Epithelial cell of prostate (primary cell): ENCODE measurements around the gene SPATA45.
"Not testable (repeated sequence)": the region's sequence is repeated elsewhere in the genome, so short reads cannot be mapped to it uniquely, and the experiment has no call there.

Source experiments
- DNase-seq: peaks from one replicate; pipeline ENCODE4 v3.0.0-alpha.2; 2011; ENCODE audit warnings: low read depth, low spot score
- H3K27ac ChIP-seq: fragments of 450-650 bp; 2 replicates; pipeline ENCODE4 v1.5.1; 2017; ENCODE audit warnings: mild to moderate bottlenecking

SPATA45 gene

DNA sequence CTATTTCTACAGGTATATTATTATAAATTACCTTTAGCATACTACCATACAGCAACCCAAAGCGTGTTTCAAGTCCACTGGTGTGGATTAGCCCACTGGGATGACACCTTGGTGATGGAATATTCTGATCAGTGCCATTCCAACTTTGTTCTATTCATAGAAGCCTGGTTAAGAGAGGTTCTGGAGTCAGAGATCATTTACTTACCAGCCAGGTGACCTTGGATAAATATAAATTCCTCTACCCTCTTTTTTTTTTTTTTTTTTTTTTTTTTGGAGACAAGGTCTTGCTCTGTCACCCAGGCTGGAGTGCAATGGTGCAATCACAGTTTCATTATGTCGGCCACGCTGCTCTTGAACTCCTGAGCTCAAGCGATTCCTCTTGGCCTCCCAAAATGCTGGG lies at the start of gene SPATA45:
TSS of gene SPATA45 (minus strand) at position 101 of the 400 bp plus-strand sequence. CDS start 11,500 bp downstream, outside the sequence.
- no peak for DNase-seq
- no peak within 1 kb of the TSS for H3K27ac ChIP-seq

DNA sequence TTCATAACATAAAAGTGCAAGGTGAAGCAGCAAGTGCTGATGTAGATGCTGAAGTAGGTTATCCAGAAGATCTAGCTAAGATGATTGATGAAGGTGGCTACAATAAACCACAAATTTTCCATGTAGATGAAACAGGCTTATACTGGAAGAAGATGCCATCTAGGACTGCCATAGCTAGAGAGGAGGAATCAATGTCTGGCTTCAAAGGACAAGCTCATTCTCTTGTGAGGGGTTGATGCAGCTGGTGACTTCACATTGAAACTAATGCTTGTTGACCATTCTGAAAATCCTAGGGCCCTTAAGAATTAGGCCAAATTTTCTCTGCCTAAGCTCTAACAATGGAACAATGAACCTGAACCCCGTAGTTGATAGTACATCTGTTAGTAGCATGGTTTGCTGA lies 44.7 kb upstream of the SPATA45 start:
- H3K27ac ChIP-seq: no peak overlapping the region
- no peak for DNase-seq

DNA sequence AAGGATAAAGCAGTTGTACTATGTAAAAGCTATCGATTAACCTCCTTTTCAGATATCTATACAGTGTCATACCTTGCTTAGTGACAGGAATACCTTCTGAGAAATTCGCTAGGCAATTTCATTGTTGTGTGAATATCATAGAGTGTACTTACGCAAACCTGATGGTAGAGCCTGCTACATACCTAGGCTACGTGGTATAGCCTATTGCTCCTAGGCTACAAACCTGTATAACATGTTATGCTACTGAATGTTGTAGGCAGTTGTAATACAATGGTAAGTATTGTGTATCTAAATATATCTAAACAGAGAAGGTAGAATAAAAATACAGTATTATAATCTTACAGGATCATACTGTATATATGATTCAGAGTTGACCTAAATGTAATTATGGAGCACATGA lies 37.1 kb upstream of the SPATA45 start:
- DNase-seq: no peak
- H3K27ac ChIP-seq: no peak overlapping the region

DNA sequence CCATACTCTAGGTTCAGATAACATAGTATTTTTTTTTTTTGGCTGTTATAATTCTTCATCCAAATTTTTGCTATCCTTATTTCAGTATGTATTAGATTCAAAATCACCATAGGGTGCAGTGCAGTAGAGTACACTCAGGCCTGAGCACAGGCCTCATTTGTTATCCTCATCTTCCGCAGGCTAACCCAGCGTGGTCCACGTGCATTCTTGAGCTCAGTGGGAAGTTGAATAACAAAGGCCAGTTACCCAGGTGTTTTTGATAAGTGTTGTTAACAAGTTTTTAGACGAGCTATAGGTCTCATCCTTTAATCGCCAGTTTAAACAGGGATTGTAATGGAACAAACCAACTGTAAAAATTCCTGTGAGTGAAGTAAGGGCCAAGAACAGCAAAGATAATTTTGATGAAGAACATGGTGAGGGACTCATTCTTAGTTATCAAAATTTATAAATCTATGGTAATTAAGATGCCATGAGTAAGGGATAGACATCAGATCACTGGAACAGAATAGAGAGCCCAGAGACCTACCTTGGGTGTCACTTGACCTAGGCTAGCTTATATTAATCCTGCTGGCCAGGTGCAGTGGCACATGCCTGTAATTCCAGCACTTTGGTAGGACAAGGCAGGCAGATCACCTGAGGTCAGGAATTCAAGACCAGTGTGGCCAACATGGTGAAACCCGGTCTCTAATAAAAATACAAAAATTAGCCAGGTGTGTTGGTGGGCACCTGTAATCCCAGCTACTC lies 32.7 kb upstream of the SPATA45 start:
- H3K27ac ChIP-seq: no peak overlapping the region
- no peak for DNase-seq

DNA sequence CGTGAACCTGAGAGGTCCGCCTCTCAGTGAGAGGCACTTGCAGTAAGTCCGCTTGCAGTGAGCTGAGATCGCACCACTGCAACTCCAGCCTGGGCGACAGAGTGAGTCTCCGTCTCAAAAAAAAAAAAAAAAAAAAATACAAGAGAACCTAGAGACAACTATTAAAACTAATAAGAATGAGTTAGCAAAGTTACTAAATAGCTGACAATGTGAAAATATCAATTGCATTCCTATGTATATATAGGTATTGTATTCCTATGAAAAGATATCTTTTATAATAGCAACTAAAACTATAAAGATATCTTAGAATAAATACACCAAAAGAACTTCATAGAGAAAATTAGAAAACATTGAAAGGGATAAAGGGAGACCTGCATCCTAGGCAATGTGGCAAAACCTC lies 31.0 kb upstream of the SPATA45 start:
- no peak overlapping the region for H3K27ac ChIP-seq
- DNase-seq: no peak

DNA sequence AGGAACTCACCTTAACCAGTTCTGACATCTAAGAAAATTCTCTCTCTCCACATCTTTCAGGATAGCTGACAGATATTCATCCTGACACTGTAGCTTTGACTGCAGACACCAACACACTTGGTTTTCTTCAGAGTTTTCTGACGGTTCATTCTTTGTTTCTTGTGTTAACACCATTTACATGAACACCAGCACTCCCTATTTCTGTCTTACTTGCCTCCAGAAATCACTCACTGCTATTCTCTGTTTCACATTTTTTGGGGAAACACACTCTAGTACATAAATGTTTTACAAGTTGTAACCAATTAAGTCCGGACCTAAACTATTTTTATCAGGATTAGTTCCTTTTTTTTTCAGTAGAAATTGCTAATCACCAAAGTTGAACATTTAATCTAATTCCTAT lies 26.1 kb upstream of the SPATA45 start:
- peak overlapping the region; percentile 72 for H3K27ac ChIP-seq
- no peak for DNase-seq

DNA sequence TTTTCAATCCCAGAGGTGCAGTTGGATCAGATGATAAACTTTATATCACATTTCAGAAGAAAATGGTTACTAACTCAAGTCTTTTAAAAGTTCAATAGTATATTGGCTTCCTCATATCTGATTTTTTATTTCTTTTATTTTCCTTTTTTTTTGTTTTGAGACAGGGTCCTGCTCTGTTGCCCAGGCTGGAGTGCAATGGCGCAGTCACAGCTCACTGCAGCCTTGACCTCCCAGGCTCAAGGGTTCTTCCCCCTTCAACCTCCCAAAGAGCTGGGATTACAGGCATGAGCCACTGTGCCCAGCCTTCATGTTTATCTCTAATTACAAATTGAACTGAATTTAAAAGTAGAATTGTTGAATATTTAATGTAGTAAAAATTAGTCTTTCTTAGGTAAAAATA lies 24.5 kb upstream of the SPATA45 start:
- peak overlapping the region; percentile 72 for H3K27ac ChIP-seq
- no peak for DNase-seq

DNA sequence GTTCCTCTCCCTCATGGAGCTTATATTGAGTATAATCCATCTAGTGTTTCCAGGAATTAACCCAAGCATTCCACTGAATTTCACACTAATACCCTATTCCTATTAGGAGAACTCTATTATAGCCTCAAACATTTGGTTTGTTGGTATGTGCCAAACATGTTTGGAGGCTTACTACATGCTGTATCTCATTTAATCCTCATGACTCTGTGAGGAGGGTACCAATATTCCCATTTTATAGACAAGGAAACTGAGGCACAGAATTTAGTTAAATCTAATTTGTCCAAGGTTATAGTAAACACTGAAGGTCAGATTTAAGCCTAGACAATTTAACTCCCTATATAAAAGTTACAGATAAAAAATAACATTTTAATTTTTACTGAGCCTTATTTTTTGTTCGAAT lies 19.7 kb upstream of the SPATA45 start:
- no peak overlapping the region for H3K27ac ChIP-seq
- DNase-seq: no peak

DNA sequence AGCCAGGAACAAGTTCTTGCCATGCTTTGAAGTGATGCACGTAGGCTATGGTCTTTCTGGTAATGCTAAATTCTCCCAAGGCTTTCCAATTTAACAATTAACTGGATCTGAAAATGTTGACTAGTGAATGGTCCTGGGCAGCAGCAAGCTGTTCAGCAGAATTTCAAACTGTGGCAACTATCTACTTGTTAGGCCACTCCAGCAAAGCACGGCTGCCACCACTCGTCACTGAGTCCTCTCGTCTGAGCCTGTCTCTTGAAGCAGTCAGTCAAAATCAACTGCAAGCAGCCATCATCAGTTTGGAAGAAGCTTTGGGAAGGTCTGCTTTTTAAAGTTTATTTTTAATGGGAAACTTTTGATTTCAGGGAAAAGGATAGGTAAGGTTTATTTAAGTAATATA lies 16.8 kb upstream of the SPATA45 start:
- no peak for DNase-seq
- no peak overlapping the region for H3K27ac ChIP-seq

DNA sequence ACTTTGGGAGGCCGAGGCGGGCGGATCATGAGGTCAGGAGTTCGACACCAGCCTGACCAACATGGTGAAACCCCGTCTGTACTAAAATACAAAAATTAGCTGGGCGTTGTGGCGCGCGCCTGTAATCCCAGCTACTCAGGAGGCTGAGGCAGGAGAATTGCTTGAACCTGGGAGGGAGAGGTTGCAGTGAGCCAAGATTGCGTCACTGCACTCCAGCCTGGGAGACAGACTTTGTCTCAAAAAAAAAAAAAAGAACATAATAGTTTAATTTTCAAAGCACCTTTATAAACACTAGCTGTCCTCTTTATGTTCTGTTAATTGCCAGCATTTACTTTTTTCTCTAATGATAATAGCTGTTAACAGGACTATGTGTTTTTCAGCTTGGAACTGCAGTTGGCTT lies 15.9 kb upstream of the SPATA45 start:
- not testable (repeated sequence) for H3K27ac ChIP-seq, DNase-seq

DNA sequence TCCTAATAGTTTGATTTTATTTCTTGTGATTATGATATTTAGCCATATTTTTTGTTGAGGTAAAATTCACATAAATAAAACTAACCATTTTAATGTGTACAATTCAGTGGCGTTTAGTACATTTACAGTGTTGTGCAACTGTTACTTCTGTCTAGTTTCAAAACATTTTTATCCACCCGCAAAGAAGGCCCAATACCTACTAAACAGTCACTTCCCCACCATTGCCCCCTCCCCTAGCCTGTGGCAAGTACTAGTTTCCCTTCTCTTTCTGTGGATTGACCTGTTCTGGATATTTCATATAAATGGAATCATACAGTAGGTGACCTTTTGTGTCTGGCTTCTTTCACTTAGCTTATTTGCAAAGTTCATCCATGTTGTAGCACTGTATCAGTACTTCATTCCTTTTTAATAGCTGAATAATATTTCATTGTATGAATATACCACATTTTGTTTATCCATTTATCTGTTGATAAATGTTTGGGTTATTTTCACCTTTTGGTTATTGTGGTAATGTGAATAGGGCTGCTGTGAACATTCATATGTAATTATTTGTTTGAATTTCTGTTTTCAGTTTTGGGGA lies 14.8 kb upstream of the SPATA45 start:
- no peak overlapping the region for H3K27ac ChIP-seq
- no peak for DNase-seq

DNA sequence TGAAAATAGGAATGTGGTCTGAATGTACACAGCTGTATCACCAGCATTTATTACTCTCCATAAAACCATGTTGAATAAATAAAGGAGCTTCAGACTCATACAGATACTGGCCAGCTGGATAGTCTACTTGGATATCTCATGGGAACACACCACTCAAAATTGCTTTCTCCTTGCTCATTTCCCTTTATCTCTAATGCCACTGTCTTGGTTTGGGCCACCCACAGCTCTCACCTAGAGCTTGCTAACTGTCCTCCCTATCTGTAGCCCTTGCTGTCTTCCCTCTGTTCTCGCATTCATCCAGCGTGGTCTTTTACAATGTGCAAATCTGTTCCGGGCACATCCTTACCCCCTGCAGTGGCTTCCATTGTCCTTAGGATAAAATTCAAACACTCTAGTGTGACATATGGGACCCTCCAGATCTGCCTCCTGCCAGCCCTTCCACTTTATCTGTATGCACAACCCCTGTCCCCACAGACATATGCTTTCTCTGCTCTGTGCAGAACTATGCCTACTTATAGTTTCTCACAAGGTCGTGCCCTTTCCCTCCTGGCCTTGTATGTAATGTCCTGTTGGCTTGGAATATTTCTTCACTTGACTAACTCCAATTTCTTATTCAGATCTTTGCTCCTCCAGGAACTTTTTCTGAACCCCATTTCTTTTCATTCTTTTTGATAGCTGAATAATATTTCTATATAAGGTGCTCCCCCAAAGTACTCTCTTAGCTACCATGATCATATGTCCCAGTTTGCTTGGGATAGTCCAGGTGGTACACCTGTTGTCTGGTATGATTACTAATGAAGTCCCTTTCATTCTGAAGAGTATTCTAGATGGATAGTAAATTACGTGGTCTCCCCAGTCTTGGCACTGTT lies 13.5 kb upstream of the SPATA45 start:
- DNase-seq: no peak
- H3K27ac ChIP-seq: no peak overlapping the region

DNA sequence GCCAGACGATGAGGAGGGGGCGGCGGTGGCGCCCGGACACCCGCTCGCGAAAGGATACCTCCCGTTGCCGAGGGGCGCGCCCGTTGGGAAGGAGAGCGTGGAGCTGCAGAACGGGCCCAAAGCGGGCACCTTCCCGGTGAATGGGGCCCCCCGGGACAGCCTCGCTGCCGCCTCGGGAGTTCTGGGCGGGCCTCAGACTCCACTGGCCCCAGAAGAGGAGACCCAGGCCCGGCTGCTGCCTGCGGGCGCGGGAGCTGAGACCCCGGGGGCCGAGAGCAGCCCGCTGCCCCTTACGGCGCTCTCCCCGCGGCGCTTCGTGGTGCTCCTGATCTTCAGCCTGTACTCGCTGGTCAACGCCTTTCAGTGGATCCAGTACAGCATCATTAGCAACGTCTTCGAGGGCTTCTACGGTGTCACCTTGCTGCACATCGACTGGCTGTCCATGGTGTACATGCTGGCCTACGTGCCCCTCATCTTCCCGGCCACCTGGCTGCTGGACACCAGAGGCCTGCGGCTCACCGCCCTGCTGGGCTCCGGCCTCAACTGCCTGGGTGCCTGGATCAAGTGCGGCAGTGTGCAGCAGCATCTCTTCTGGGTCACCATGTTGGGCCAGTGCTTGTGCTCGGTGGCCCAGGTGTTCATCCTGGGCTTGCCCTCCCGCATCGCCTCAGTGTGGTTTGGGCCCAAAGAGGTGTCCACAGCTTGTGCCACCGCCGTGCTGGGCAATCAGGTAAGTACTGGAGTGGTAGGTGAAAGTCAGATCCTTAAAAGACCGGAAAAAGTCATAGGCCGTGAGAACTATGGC lies 11.2 kb upstream of the SPATA45 start:
- no peak for DNase-seq
- H3K27ac ChIP-seq: peak overlapping the region; percentile 68

DNA sequence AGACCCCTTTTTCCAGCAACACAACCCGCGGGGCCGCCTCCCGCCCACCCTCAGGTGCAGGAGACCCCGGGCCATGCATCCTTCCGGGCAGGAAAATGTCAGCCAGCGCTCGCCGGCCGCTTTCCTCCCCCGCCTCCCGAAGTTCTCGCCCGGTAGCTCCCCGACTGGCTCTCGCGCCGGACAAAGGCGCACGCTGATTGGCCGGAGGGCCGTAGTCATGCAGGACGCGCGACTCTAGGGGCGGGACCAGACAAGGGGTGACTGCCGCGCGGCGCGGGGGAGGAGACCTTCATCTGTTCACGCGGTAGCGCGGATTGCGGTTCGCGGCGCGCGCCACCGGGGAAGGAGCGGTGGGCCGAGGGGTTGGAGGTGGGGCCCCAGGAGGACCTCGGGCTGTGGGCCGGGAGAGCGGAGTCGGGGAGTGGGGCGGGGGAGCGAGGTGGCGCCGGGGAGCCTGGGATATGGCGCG lies 10.6 kb upstream of the SPATA45 start, which contains the start of gene FLVCR1:
TSS of gene FLVCR1 (plus strand) at position 284 of the 469 bp plus-strand sequence. CDS start at position 462, 178 bp downstream.
- peak; percentile 69 for DNase-seq
- peak within 1 kb of the TSS; percentile 68 for H3K27ac ChIP-seq

DNA sequence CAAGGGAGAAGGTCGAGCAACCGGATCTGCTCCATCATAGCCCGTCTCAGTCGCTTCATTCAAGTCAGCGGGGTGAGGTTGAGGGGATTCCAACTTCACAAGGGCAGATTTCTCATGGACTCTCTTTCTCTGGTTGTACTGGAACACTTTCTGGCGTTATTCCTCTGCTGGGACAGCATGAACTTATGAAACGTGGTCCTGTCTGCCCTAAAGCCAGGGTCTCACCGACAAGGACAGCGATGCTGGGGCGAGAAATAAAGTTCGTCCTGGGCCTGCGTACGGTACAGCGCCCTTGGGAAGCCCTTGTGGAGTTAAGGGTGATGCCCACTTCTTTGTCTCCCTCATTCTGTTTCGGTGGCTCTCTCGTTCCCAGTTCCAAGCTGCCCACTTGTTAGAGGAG lies 9.3 kb upstream of the SPATA45 start:
- no peak overlapping the region for H3K27ac ChIP-seq
- DNase-seq: no peak

DNA sequence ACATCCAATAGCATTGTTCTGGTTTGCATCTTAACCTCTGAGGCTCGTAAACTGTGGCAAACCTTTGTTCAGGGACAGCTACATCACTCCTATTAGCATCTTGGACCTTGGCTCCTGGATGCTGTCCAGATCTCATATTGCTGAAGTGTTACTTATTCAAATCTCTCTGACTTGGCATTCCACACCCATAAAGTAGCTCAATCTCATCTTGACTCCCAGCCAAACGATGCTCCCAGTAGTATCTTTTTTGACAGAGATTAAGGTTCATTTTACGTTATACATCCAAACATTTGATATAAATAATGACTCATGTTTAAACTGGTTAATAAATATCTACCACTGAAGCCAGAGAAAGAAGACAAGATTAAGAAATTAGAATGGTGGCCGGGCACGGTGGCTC lies 6.2 kb upstream of the SPATA45 start:
- H3K27ac ChIP-seq: no peak overlapping the region
- DNase-seq: no peak

DNA sequence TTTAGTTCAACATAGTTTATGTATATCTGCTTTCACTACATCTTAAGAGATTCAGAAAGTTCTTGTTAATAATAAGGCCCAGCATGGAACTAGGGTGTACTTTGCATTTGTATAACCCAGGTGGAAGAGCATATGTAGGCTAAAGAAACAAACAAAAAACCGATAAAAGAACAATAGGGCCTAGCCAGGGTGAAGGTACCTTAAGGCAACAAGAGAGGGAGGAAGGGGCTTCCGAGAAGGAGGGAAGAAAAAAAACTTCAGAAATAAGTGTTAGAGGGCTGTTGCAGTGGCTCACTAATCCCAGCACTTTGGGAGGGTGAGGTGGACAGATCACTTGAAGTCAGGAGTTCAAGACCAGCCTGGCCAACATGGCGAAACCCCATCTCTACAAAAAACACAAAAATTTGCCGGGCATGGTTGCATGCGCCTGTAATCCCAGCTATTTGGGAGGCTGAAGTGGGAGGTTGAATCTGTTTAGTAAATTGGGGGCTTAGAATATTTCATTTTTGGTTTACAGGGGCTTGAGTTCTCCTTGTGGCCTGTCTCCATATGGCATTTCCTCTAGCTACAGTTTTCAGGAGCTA lies 4.7 kb upstream of the SPATA45 start:
- DNase-seq: no peak
- no peak overlapping the region for H3K27ac ChIP-seq

DNA sequence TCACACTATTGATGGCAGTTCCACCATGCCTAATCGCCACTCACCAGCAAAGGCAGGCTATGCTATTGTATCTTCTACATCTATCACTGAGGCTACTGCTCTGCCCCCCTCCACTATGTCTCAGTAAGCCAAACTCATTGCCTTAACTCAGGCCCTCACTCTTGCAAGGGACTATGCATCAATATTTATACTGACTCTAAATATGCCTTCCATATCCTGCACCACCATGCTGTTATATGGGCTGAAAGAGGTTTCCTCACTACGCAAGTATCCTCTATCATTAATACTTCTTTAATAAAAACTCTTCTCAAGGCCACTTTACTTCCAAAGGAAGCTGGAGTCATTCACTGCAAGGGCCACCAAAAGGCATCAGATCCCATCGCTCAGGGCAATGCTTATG lies 2.9 kb downstream of the SPATA45 start:
- not testable (repeated sequence) for H3K27ac ChIP-seq, DNase-seq

DNA sequence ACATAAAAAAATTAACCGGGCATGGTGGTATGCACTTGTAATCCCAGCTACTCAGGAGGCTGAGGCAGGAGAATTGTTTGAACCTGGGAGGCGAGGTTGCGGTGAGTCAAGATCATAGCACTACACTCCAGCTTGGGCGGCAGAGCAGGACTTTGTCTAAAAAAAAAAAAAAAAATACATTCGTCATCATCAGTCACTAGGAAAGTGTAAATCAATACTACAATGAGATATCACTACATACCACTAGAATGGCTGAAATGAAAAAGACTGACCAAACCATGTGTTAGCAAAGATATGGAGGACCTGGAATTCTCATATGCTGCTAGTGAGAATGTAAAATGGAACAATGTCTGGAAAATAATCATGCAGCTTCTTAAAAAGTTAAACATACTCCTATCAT lies 9.3 kb downstream of the SPATA45 start:
- DNase-seq: no peak
- H3K27ac ChIP-seq: no peak overlapping the region
